ENCODE measurements around the gene ZFP91.

The ZFP91 gene

GRCh38 chr11:58591659-58592058, 12.8 kb downstream of the ZFP91 start:
- no peak for DNase-seq

- no peak for DNase-seq
Observed at GRCh38 chr11:58592760-58593472, 14.1 kb downstream of the ZFP91 start.

GRCh38 chr11:58594826-58595225, 16.0 kb downstream of the ZFP91 start:
- DNase-seq: no peak

- DNase-seq: no peak
Observed at GRCh38 chr11:58596621-58597020, 17.8 kb downstream of the ZFP91 start.

- no peak for DNase-seq
Observed at GRCh38 chr11:58597486-58598144, 18.8 kb downstream of the ZFP91 start.

- DNase-seq: no peak
Observed at GRCh38 chr11:58600510-58600909, 21.6 kb downstream of the ZFP91 start.

- no peak for DNase-seq
Observed at GRCh38 chr11:58606930-58607714, 28.3 kb downstream of the ZFP91 start.

- DNase-seq: no peak
Observed at GRCh38 chr11:58608331-58608730, 29.5 kb downstream of the ZFP91 start.

GRCh38 chr11:58609723-58610122, 30.9 kb downstream of the ZFP91 start:
- no peak for DNase-seq

GRCh38 chr11:58613228-58613627, 34.4 kb downstream of the ZFP91 start:
- no peak for DNase-seq

GRCh38 chr11:58615559-58615958, 36.7 kb downstream of the ZFP91 start:
- DNase-seq: no peak

GRCh38 chr11:58616594-58616993, 37.7 kb downstream of the ZFP91 start:
- no peak for DNase-seq

- DNase-seq: no peak
Observed at GRCh38 chr11:58617976-58618557, 39.2 kb downstream of the ZFP91 start.

GRCh38 chr11:58621586-58622262, 42.9 kb downstream of the ZFP91 start:
- DNase-seq: no peak

- DNase-seq: no peak
Observed at GRCh38 chr11:58622344-58622743, 43.5 kb downstream of the ZFP91 start, which contains the start of gene CNTF. TSS of gene CNTF (plus strand) at chr11:58622665. CDS start at chr11:58622753, 88 bp downstream.

GRCh38 chr11:58625086-58625485, 46.2 kb downstream of the ZFP91 start:
- no peak for DNase-seq

- DNase-seq: no peak
Observed at GRCh38 chr11:58625826-58626460, 47.1 kb downstream of the ZFP91 start.

- DNase-seq: no peak
Observed at GRCh38 chr11:58626934-58627483, 48.1 kb downstream of the ZFP91 start.

GRCh38 chr11:58628446-58628845, 49.6 kb downstream of the ZFP91 start:
- DNase-seq: no peak

GRCh38 chr11:58629857-58630256, 51.0 kb downstream of the ZFP91 start:
- no peak for DNase-seq

GRCh38 chr11:58631378-58631777, 52.5 kb downstream of the ZFP91 start:
- DNase-seq: no peak

- no peak for DNase-seq
Observed at GRCh38 chr11:58632510-58632909, 53.6 kb downstream of the ZFP91 start.

Measured in T1000 (cell line).